Measurements from ENCODE around the gene TMEM8B. TPM values are rescaled to one million over a fixed set of nuclear protein-coding genes. Genes with fewer than 3 reads are reported as not detected.

Gene TMEM8B
- total RNA-seq, 1 experiment from 2014 or later, result 6.4 TPM

GRCh38 chr9:35842795-35843194 is 13.8 kb downstream of the TMEM8B start:
- no peaks in the 10 kb centered on the region for H4K20me1 ChIP-seq (ENCODE audit: insufficient read depth)
- BruUV-seq (replicated peaks), result no TSS peak
- H3K9me3 ChIP-seq (ENCODE audit: insufficient read depth, low read depth), result no peaks in the 10 kb centered on the region
- H3K9me2 ChIP-seq (ENCODE audit: insufficient read depth), result no peaks in the 10 kb centered on the region
- H3K36me3 ChIP-seq (ENCODE audit: low read depth), result no peaks in the 10 kb centered on the region
- CTCF ChIA-PET, result no interaction called here
- no peak overlapping the region for H3K4me3 ChIP-seq
- H3K4me1 ChIP-seq (replicated peaks; ENCODE audit: insufficient read depth), result peaks cover 18% of the 10 kb centered on the region
- H2AFZ ChIP-seq, result no peak overlapping the region
- no peaks in the 10 kb centered on the region for H3K27me3 ChIP-seq (ENCODE audit: insufficient read depth, low read depth)
- no peak for TF ChIP-seq EZH2 (IDR thresholded peaks at IDR 0.05; ENCODE audit: low read depth)
- H3F3A ChIP-seq (ENCODE audit: insufficient read depth, low read depth), result peaks cover 6% of the 10 kb centered on the region
- no peak overlapping the region for H3K27ac ChIP-seq
- POLR2A ChIA-PET (ENCODE audit: unreplicated experiment), result no interaction called here
- H3K79me2 ChIP-seq (ENCODE audit: low read depth), result no peaks in the 10 kb centered on the region
- intact Hi-C loops (cut with micrococcal nuclease; ENCODE audit: unreplicated experiment), result no loop called here
- H3K4me2 ChIP-seq, result no peak overlapping the region
- no peak for DNase-seq

- H3K4me2 ChIP-seq, result peak overlapping the region; percentile 42
- H3K27ac ChIP-seq, result peak overlapping the region; percentile 64
- CTCF ChIA-PET, result interaction anchor here (0.5 to 1.0 kb wide), 2 partner anchors 38 to 96 kb away, joined by 3 read pairs; no protein-coding TSS in a partner anchor
Observed at GRCh38 chr9:35844628-35845270, 15.7 kb downstream of the TMEM8B start.

GRCh38 chr9:35845824-35846771 is 17.1 kb downstream of the TMEM8B start:
- H3K4me2 ChIP-seq, result 0 out of 2 replicates have a peak overlapping the region, but pooled peaks have one; percentile 42
- peak overlapping the region; percentile 64; the same call in 1 of the 2 replicates for H3K27ac ChIP-seq
- H3K9me2 ChIP-seq (ENCODE audit: insufficient read depth), result no peaks in the 10 kb centered on the region
- no peak overlapping the region for H2AFZ ChIP-seq
- TF ChIP-seq EZH2 (IDR thresholded peaks at IDR 0.05; ENCODE audit: low read depth) (no peak), CTCF (conservative IDR thresholded peaks at IDR 0.05) (no peak)
- no TSS peak for BruUV-seq (replicated peaks)
- no peaks in the 10 kb centered on the region for H3K79me2 ChIP-seq (ENCODE audit: low read depth)
- no peaks in the 10 kb centered on the region for H4K20me1 ChIP-seq (ENCODE audit: insufficient read depth)
- no peak overlapping the region for H3K4me3 ChIP-seq
- H3K9me3 ChIP-seq (ENCODE audit: insufficient read depth, low read depth), result no peaks in the 10 kb centered on the region
- peaks cover 6% of the 10 kb centered on the region for H3F3A ChIP-seq (ENCODE audit: insufficient read depth, low read depth)
- no peaks in the 10 kb centered on the region for H3K36me3 ChIP-seq (ENCODE audit: low read depth)
- ChIA-PET CTCF (no interaction called here), POLR2A (ENCODE audit: unreplicated experiment) (interaction anchor here (0.5 kb wide), 1 partner anchor 65 kb away, joined by 3 read pairs; no protein-coding TSS in a partner anchor)
- DNase-seq, result no peak
- peaks cover 18% of the 10 kb centered on the region for H3K4me1 ChIP-seq (replicated peaks; ENCODE audit: insufficient read depth)
- H3K27me3 ChIP-seq (ENCODE audit: insufficient read depth, low read depth), result no peaks in the 10 kb centered on the region
- intact Hi-C loops (cut with micrococcal nuclease; ENCODE audit: unreplicated experiment), result no loop called here

More at GRCh38 chr9:35844628-35845270, 15.7 kb downstream of the TMEM8B start:
- intact Hi-C loops (cut with micrococcal nuclease; ENCODE audit: unreplicated experiment), result no loop called here
- peak; percentile 36 to 83 for DNase-seq
- BruUV-seq (replicated peaks), result no TSS peak
- no peaks in the 10 kb centered on the region for H4K20me1 ChIP-seq (ENCODE audit: insufficient read depth)
- no peak for TF ChIP-seq EZH2 (IDR thresholded peaks at IDR 0.05; ENCODE audit: low read depth)
- no peaks in the 10 kb centered on the region for H3K79me2 ChIP-seq (ENCODE audit: low read depth)
- H3K36me3 ChIP-seq (ENCODE audit: low read depth), result no peaks in the 10 kb centered on the region
- peaks cover 6% of the 10 kb centered on the region for H3F3A ChIP-seq (ENCODE audit: insufficient read depth, low read depth)
- POLR2A ChIA-PET (ENCODE audit: unreplicated experiment), result no interaction called here
- H3K9me2 ChIP-seq (ENCODE audit: insufficient read depth), result no peaks in the 10 kb centered on the region
- no peaks in the 10 kb centered on the region for H3K27me3 ChIP-seq (ENCODE audit: insufficient read depth, low read depth)
- no peak overlapping the region for H2AFZ ChIP-seq
- H3K4me3 ChIP-seq, result no peak overlapping the region
- peaks cover 18% of the 10 kb centered on the region for H3K4me1 ChIP-seq (replicated peaks; ENCODE audit: insufficient read depth)
- no peaks in the 10 kb centered on the region for H3K9me3 ChIP-seq (ENCODE audit: insufficient read depth, low read depth)
